ENCODE data around the gene DCUN1D3. TPM values are rescaled to one million over a fixed set of nuclear protein-coding genes. Genes with fewer than 3 reads are reported as not detected.

The DCUN1D3 gene
- polyA plus RNA-seq, 1 donor (not counting 4 experiments of a cell fraction or from before 2014, with no cell fraction given) = 9.4 TPM

- no peak overlapping the region for H2AFZ ChIP-seq (ENCODE audit: control insufficient read depth, low read length)
- FAIRE-seq = no peak
These were observed 19.9 kb upstream of the DCUN1D3 start for GRCh38 chr16:20920091-20920490.

GRCh38 chr16:20918486-20919239, 18.5 kb upstream of the DCUN1D3 start:
- no peaks in the 10 kb centered on the region for H3K9me1 ChIP-seq (ENCODE audit: control insufficient read depth, extremely low read depth, insufficient read depth, low read length)
- TF ChIP-seq EZH2 (IDR thresholded peaks at IDR 0.05; ENCODE audit: low read length) (no peak), CTCF (optimal IDR thresholded peaks at IDR 0.05 in 1 of 3, IDR thresholded peaks at IDR 0.05 in 1 of 3, conservative IDR thresholded peaks at IDR 0.05 in 1 of 3; ENCODE audit: extremely low read depth in 1 of 3, insufficient read depth in 2 of 3, low read length in 3 of 3) (no peak)
- no peak overlapping the region for H3K4me3 ChIP-seq (ENCODE audit: control insufficient read depth in 2 of 3, extremely low read depth in 1 of 3, insufficient read depth in 2 of 3, low read depth in 1 of 3, low read length in 3 of 3)
- no peak overlapping the region for H2AFZ ChIP-seq (ENCODE audit: control insufficient read depth, low read length)
- peaks cover 7% of the 10 kb centered on the region for H3K4me1 ChIP-seq (ENCODE audit: control insufficient read depth, extremely low read depth, insufficient read depth, low read length)
- dilution Hi-C loops (cut with MboI; ENCODE audit: extremely low pct_ligation_motif_present, low sequenced_read_pairs) = no loop called here
- no peaks in the 10 kb centered on the region for H3K79me2 ChIP-seq (ENCODE audit: control insufficient read depth, insufficient read depth, low read length)
- peaks cover 0 to 1% of the 10 kb centered on the region in 2 experiments for H3K36me3 ChIP-seq (ENCODE audit: control insufficient read depth in 2 of 2, extremely low read depth in 1 of 2, insufficient read depth in 2 of 2, low read length in 2 of 2)
- no peak overlapping the region for H3K27ac ChIP-seq (ENCODE audit: control insufficient read depth, insufficient read depth, low read length)
- no peak overlapping the region for H3K9ac ChIP-seq (ENCODE audit: control insufficient read depth, extremely low read depth, insufficient read depth, low read length)
- no peaks in the 10 kb centered on the region for H3K27me3 ChIP-seq (ENCODE audit: control insufficient read depth, extremely low read depth, insufficient read depth, low read length)
- H3K9me3 ChIP-seq (ENCODE audit: control insufficient read depth, low read depth, low read length) = no peaks in the 10 kb centered on the region
- FAIRE-seq (no peak), DNase-seq (ENCODE audit: low read depth, low spot score) (no peak)
- no peaks in the 10 kb centered on the region for H4K20me1 ChIP-seq (ENCODE audit: control insufficient read depth, extremely low read depth, insufficient read depth, low read length)
- H3K4me2 ChIP-seq (ENCODE audit: control insufficient read depth, extremely low read depth, insufficient read depth, low read depth, low read length) = no peak overlapping the region

More at GRCh38 chr16:20920091-20920490, 19.9 kb upstream of the DCUN1D3 start:
- H3K79me2 ChIP-seq (ENCODE audit: control insufficient read depth, insufficient read depth, low read length) = no peaks in the 10 kb centered on the region
- no peak overlapping the region for H3K4me2 ChIP-seq (ENCODE audit: control insufficient read depth, extremely low read depth, insufficient read depth, low read depth, low read length)
- no peaks in the 10 kb centered on the region for H4K20me1 ChIP-seq (ENCODE audit: control insufficient read depth, extremely low read depth, insufficient read depth, low read length)
- dilution Hi-C loops (cut with MboI; ENCODE audit: extremely low pct_ligation_motif_present, low sequenced_read_pairs) = no loop called here
- DNase-seq (ENCODE audit: low read depth, low spot score) = no peak
- H3K9ac ChIP-seq (ENCODE audit: control insufficient read depth, extremely low read depth, insufficient read depth, low read length) = no peak overlapping the region
- no peaks in the 10 kb centered on the region for H3K27me3 ChIP-seq (ENCODE audit: control insufficient read depth, extremely low read depth, insufficient read depth, low read length)
- H3K4me1 ChIP-seq (ENCODE audit: control insufficient read depth, extremely low read depth, insufficient read depth, low read length) = no peaks in the 10 kb centered on the region
- no peaks in the 10 kb centered on the region for H3K9me3 ChIP-seq (ENCODE audit: control insufficient read depth, low read depth, low read length)
- H3K9me1 ChIP-seq (ENCODE audit: control insufficient read depth, extremely low read depth, insufficient read depth, low read length) = no peaks in the 10 kb centered on the region
- H3K36me3 ChIP-seq (ENCODE audit: control insufficient read depth in 2 of 2, extremely low read depth in 1 of 2, insufficient read depth in 2 of 2, low read length in 2 of 2) = peaks cover 0 to 1% of the 10 kb centered on the region in 2 experiments
- no peak for TF ChIP-seq EZH2 (IDR thresholded peaks at IDR 0.05; ENCODE audit: low read length)
- no peak for TF ChIP-seq CTCF (optimal IDR thresholded peaks at IDR 0.05 in 1 of 3, IDR thresholded peaks at IDR 0.05 in 1 of 3, conservative IDR thresholded peaks at IDR 0.05 in 1 of 3; ENCODE audit: extremely low read depth in 1 of 3, insufficient read depth in 2 of 3, low read length in 3 of 3)
- no peak overlapping the region for H3K27ac ChIP-seq (ENCODE audit: control insufficient read depth, insufficient read depth, low read length)
- H3K4me3 ChIP-seq (ENCODE audit: control insufficient read depth in 2 of 3, extremely low read depth in 1 of 3, insufficient read depth in 2 of 3, low read depth in 1 of 3, low read length in 3 of 3) = no peak overlapping the region

Data from keratinocyte (primary cell).